UCSD-AML1 (cell line): ENCODE measurements around the gene MAP2K6.

Source experiments
- DNase-seq: peaks from one replicate; lab custom pipeline; 2025; ENCODE audit not compliant: unreplicated experiment; lab: John Stamatoyannopoulos, UW

The MAP2K6 gene

GRCh38 chr17:69574257-69575197 lies 160.0 kb downstream of the MAP2K6 start:
- no peak for DNase-seq

GRCh38 chr17:69575346-69575761 lies 160.9 kb downstream of the MAP2K6 start:
- DNase-seq = no peak

GRCh38 chr17:69577098-69577497 lies 162.6 kb downstream of the MAP2K6 start:
- DNase-seq = no peak

GRCh38 chr17:69578385-69578936 lies 164.0 kb downstream of the MAP2K6 start:
- no peak for DNase-seq

GRCh38 chr17:69579961-69580677 lies 165.6 kb downstream of the MAP2K6 start:
- no peak for DNase-seq

- DNase-seq = peak; percentile 34
Measured at GRCh38 chr17:69581061-69581961, 166.8 kb downstream of the MAP2K6 start.

GRCh38 chr17:69588316-69588715 lies 173.8 kb downstream of the MAP2K6 start:
- no peak for DNase-seq

- no peak for DNase-seq
Measured at GRCh38 chr17:69588827-69589239, 174.3 kb downstream of the MAP2K6 start.

- no peak for DNase-seq
Measured at GRCh38 chr17:69590671-69591070, 176.2 kb downstream of the MAP2K6 start.

GRCh38 chr17:69592692-69593350 lies 178.3 kb downstream of the MAP2K6 start:
- no peak for DNase-seq

- no peak for DNase-seq
Measured at GRCh38 chr17:69593351-69593715, 178.8 kb downstream of the MAP2K6 start.

- DNase-seq = no peak
Measured at GRCh38 chr17:69593716-69594115, 179.2 kb downstream of the MAP2K6 start.

- no peak for DNase-seq
Measured at GRCh38 chr17:69594641-69595040, 180.1 kb downstream of the MAP2K6 start.

- no peak for DNase-seq
Measured at GRCh38 chr17:69596141-69596540, 181.6 kb downstream of the MAP2K6 start.

GRCh38 chr17:69597898-69598692 lies 183.6 kb downstream of the MAP2K6 start:
- no peak for DNase-seq

- no peak for DNase-seq
Measured at GRCh38 chr17:69602972-69603371, 188.5 kb downstream of the MAP2K6 start.
